NB4 (cell line): ENCODE measurements around the gene ITFG2.
"Not testable (repeated sequence)": the region's sequence is repeated elsewhere in the genome, so short reads cannot be mapped to it uniquely, and the experiment has no call there.

Experiments used
- DNase-seq: peaks from one replicate; pipeline ENCODE4 v3.0.0; 2010; ENCODE audit warnings: low read depth
- H3K4me3 ChIP-seq: one replicate; pipeline ENCODE4 v1.5.1; 2011; ENCODE audit warnings: mild to moderate bottlenecking, low read depth, low read length, moderate library complexity
- CTCF ChIP-seq: IDR thresholded peaks from one replicate; pipeline ENCODE4 v1.5.1; 2012; ENCODE audit warnings: low read depth, low read length
- MAX ChIP-seq: IDR thresholded peaks from 2 replicates; pipeline ENCODE4 v1.6.1; 2011; ENCODE audit warnings: low read depth, low read length
- MYC ChIP-seq: IDR thresholded peaks from 2 replicates; pipeline ENCODE4 v1.6.1; 2011; ENCODE audit warnings: low read depth, low read length
- POLR2A ChIP-seq: IDR thresholded peaks from 2 replicates; pipeline ENCODE4 v1.6.1; 2011; ENCODE audit warnings: mild to moderate bottlenecking; ENCODE audit not compliant: insufficient read length; ENCODE audit errors: extremely low read depth

ITFG2 gene

GRCh38 chr12:2858944-2859421, 46.5 kb downstream of the ITFG2 start:
- H3K4me3 ChIP-seq, result no peak overlapping the region
- TF ChIP-seq MAX (no peak), POLR2A (no peak), CTCF (no peak), MYC (no peak)
- no peak for DNase-seq

GRCh38 chr12:2860170-2860569, 47.7 kb downstream of the ITFG2 start:
- no peak overlapping the region for H3K4me3 ChIP-seq
- no peak for DNase-seq
- TF ChIP-seq MYC (no peak), CTCF (no peak)

- no peak overlapping the region for H3K4me3 ChIP-seq
- no peak for TF ChIP-seq CTCF
- TF ChIP-seq POLR2A, result no peak
- no peak for TF ChIP-seq MYC
- no peak for TF ChIP-seq MAX
- DNase-seq, result no peak
Observed at GRCh38 chr12:2862876-2863275, 50.4 kb downstream of the ITFG2 start.

- H3K4me3 ChIP-seq, DNase-seq: not testable (repeated sequence)
Observed at GRCh38 chr12:2863402-2863801, 50.9 kb downstream of the ITFG2 start.

- DNase-seq, result no peak
- no peak overlapping the region for H3K4me3 ChIP-seq
- TF ChIP-seq POLR2A (no peak), CTCF (no peak), MYC (no peak)
Observed at GRCh38 chr12:2864198-2864597, 51.7 kb downstream of the ITFG2 start.

GRCh38 chr12:2868986-2869632, 56.6 kb downstream of the ITFG2 start:
- DNase-seq, result not testable (repeated sequence)

More at GRCh38 chr12:2868986-2869632, 56.6 kb downstream of the ITFG2 start:
- H3K4me3 ChIP-seq, result not testable (repeated sequence)
